ENCODE measurements around the gene LAPTM5.

DNA sequence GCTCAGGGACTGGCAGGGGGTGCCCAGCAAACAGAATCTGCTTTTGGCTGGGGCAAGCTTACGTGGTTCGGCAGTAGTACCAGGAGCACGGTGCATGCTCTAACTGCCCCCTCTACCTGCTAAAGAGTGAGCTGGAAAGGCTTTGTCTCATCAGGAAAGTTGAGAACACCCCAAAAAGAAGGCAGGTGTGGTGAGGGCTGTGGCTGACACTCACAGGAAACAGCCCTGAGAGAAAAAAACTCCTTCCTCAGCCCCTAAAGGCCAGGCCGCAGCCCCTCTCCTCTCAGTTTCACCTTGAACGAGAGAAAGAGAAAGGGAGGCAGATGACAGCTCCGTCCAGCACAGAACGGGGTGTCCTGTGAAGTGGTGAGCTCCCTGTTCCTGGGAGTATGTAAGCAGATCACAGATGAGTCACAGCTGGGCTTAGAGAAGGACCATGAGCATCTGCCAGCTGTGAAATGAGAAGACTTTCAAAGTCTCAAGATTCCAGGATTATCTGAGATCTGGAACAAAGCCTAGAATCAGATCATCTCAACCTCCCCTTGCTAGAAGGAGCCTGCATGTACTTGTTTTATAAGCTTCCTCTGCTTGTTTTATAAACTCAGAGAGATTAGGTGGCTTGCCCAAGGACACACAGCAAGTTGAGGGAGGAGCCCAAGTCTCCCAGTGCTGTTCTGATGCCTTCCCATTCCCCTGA is 13.4 kb downstream of the LAPTM5 start:
- TF ChIP-seq CTCF (IDR thresholded peaks at IDR 0.05) (no peak), POLR2AphosphoS5 (IDR thresholded peaks at IDR 0.05; ENCODE audit: insufficient read depth in 1 of 2, low read depth in 1 of 2) (no peak)

Measured in vagina (tissue), 2 donors.